ENCODE measurements around the gene TMTC1. TPM values are rescaled to one million over a fixed set of nuclear protein-coding genes. Genes with fewer than 3 reads are reported as not detected.

The TMTC1 gene
- total and polyA plus RNA-seq, 9 of the 15 experiments (the other 6 are each of a cell fraction or from before 2014, with no cell fraction given) = under 0.01 to 0.18 (median 0.06) TPM; not detected in 2

DNA sequence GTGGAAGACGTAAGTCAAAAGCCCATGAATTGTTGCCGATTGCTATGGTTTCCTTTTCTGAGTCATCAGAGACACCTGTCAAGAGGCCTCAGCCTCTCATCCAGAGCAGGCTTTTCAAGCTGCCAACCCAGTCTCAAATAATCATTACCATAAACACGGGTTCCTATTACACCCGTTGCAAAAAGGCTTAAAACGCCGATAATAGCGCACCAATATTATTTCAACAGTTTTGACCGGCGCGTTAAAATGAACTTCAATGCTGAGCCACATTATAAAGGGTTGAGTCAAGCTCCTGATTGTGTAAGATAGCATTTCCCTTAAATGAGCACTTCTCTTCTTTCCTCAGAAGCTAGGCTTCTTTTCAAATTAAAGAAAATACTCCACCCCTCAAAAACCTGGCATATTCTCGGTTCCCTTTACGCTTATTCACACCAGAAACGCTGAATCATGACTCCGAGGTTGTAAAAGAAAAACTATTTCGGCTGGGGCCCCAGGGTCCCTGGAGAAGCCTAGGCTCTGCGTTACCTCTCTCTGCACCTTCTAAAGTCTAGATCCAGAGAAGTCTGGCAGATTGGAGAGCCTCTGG is 1.4 kb downstream of the TMTC1 start:
- no peak for FAIRE-seq
- no TSS peak for BruUV-seq (replicated peaks)
- DNase-seq (ENCODE audit: extremely low read depth in 1 of 4, low spot score in 3 of 4) = no peak
- in situ Hi-C loops (cut with MboI) = no loop called here
- no peak overlapping the region for H2AFZ ChIP-seq (ENCODE audit: low read depth, low read length)
- intact Hi-C loops (cut with micrococcal nuclease) = no loop called here
- ChIA-PET CTCF (ENCODE audit: low intra/inter-chr PET ratio) (no interaction called here), POLR2A (interaction anchor here (0.5 kb wide), 1 partner anchor 91 kb away, joined by 3 read pairs; no protein-coding TSS in a partner anchor)
- no peaks in the 10 kb centered on the region for H3K36me3 ChIP-seq (ENCODE audit: control insufficient read depth, insufficient read depth, low read length)
- H3K9ac ChIP-seq (ENCODE audit: insufficient read depth in 1 of 2, low read depth in 2 of 2, low read length in 2 of 2) = no peak overlapping the region
- no peak for ATAC-seq
- no peaks in the 10 kb centered on the region for H3K79me2 ChIP-seq (ENCODE audit: control insufficient read depth, insufficient read depth, low read length)
- no peak overlapping the region for H3K27ac ChIP-seq (ENCODE audit: extremely low read depth, low read depth, low read length)
- H3K4me1 ChIP-seq (replicated peaks in 1 of 2; ENCODE audit: control insufficient read depth in 2 of 2, insufficient read depth in 2 of 2, low read length in 2 of 2) = no peaks in the 10 kb centered on the region
- H3K4me3 ChIP-seq = no peak overlapping the region
- 2% methylated on average over 16 of the region's 16 CpGs for whole genome bisulfite sequencing (ENCODE audit: insufficient coverage, low coverage, missing lambda C conversion rate)
- H4K20me1 ChIP-seq (replicated peaks; ENCODE audit: control insufficient read depth, insufficient read depth, low read length) = no peaks in the 10 kb centered on the region
- H3K9me1 ChIP-seq (ENCODE audit: control insufficient read depth, insufficient read depth, low read length) = no peaks in the 10 kb centered on the region
- H3K4me2 ChIP-seq (ENCODE audit: insufficient read depth, low read length) = no peak overlapping the region
- no peaks in the 10 kb centered on the region for H3K9me3 ChIP-seq (replicated peaks; ENCODE audit: control insufficient read depth, insufficient read depth, low read depth, low read length)
- H3K27me3 ChIP-seq (ENCODE audit: control insufficient read depth in 2 of 2, insufficient read depth in 2 of 2, low read length in 2 of 2) = no peaks in the 10 kb centered on the region
- TF ChIP-seq, protein P1, sequence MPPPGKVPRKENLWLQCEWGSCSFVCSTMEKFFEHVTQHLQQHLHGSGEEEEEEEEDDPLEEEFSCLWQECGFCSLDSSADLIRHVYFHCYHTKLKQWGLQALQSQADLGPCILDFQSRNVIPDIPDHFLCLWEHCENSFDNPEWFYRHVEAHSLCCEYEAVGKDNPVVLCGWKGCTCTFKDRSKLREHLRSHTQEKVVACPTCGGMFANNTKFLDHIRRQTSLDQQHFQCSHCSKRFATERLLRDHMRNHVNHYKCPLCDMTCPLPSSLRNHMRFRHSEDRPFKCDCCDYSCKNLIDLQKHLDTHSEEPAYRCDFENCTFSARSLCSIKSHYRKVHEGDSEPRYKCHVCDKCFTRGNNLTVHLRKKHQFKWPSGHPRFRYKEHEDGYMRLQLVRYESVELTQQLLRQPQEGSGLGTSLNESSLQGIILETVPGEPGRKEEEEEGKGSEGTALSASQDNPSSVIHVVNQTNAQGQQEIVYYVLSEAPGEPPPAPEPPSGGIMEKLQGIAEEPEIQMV (tag; conservative IDR thresholded peaks at IDR 0.05; ENCODE audit: low read depth) = no peak
- TF ChIP-seq TRIM24 (IDR thresholded peaks at IDR 0.05) (no peak), NFE2 (IDR thresholded peaks at IDR 0.05; ENCODE audit: low read depth) (0 out of 2 replicates have a peak, but pooled peaks have one; percentile 9), ZNF280B (CRISPR knock-in tag; IDR thresholded peaks at IDR 0.05) (no peak), MAFG (tag; conservative IDR thresholded peaks at IDR 0.05) (0 out of 2 replicates have a peak, but pooled peaks have one; percentile 8), RB1 (IDR thresholded peaks at IDR 0.05; ENCODE audit: low read depth) (no peak), ZNF316 (IDR thresholded peaks at IDR 0.05) (peak; percentile 3; the same call in 1 of the 2 replicates), TAL1 (IDR thresholded peaks at IDR 0.05) (no peak), RNF219 (CRISPR knock-in tag; IDR thresholded peaks at IDR 0.05) (no peak)

Measured in K562 (cell line).